Measurements from ENCODE around the gene MUC5AC.
"Not testable (repeated sequence)": the region's sequence is repeated elsewhere in the genome, so short reads cannot be mapped to it uniquely, and the experiment has no call there.

The MUC5AC gene

GRCh38 chr11:1179641-1180040, 21.9 kb downstream of the MUC5AC start:
- H3K9me3 ChIP-seq (ENCODE audit: control insufficient read depth in 1 of 2, low read length in 2 of 2), result no peaks in the 10 kb centered on the region
- no peaks in the 10 kb centered on the region for H3K4me1 ChIP-seq (ENCODE audit: control insufficient read depth in 1 of 2, insufficient read depth in 2 of 2, low read length in 2 of 2)
- no peak overlapping the region for H3K9ac ChIP-seq (ENCODE audit: low read depth in 1 of 2, low read length in 2 of 2)
- H3K27me3 ChIP-seq (ENCODE audit: control insufficient read depth in 1 of 2, insufficient read depth in 2 of 2, low read length in 2 of 2), result no peaks in the 10 kb centered on the region
- H3K4me3 ChIP-seq (ENCODE audit: low read depth in 1 of 2, low read length in 2 of 2), result no peak overlapping the region
- no peak overlapping the region for H3K27ac ChIP-seq (ENCODE audit: low read depth, low read length)
- H3K36me3 ChIP-seq (ENCODE audit: control insufficient read depth in 1 of 2, insufficient read depth in 2 of 2, low read length in 2 of 2), result no peaks in the 10 kb centered on the region

- no peaks in the 10 kb centered on the region for H3K36me3 ChIP-seq (ENCODE audit: control insufficient read depth in 1 of 2, insufficient read depth in 2 of 2, low read length in 2 of 2)
- H3K27ac ChIP-seq (ENCODE audit: low read depth, low read length), result no peak overlapping the region
- no peaks in the 10 kb centered on the region for H3K9me3 ChIP-seq (ENCODE audit: control insufficient read depth in 1 of 2, low read length in 2 of 2)
- H3K9ac ChIP-seq (ENCODE audit: low read depth in 1 of 2, low read length in 2 of 2), result no peak overlapping the region
- H3K27me3 ChIP-seq (ENCODE audit: control insufficient read depth in 1 of 2, insufficient read depth in 2 of 2, low read length in 2 of 2), result no peaks in the 10 kb centered on the region
- H3K4me1 ChIP-seq (ENCODE audit: control insufficient read depth in 1 of 2, insufficient read depth in 2 of 2, low read length in 2 of 2), result no peaks in the 10 kb centered on the region
- no peak overlapping the region for H3K4me3 ChIP-seq (ENCODE audit: low read depth in 1 of 2, low read length in 2 of 2)
Measured at GRCh38 chr11:1180171-1180570, 22.4 kb downstream of the MUC5AC start.

- Histone ChIP-seq H3K9ac (ENCODE audit: low read depth in 1 of 2, low read length in 2 of 2) (no peak overlapping the region), H3K9me3 (ENCODE audit: control insufficient read depth in 1 of 2, low read length in 2 of 2) (no peaks in the 10 kb centered on the region), H3K27ac (ENCODE audit: low read depth, low read length) (no peak overlapping the region), H3K4me3 (ENCODE audit: low read depth in 1 of 2, low read length in 2 of 2) (no peak overlapping the region), H3K36me3 (ENCODE audit: control insufficient read depth in 1 of 2, insufficient read depth in 2 of 2, low read length in 2 of 2) (no peaks in the 10 kb centered on the region), H3K4me1 (ENCODE audit: control insufficient read depth in 1 of 2, insufficient read depth in 2 of 2, low read length in 2 of 2) (no peaks in the 10 kb centered on the region), H3K27me3 (ENCODE audit: control insufficient read depth in 1 of 2, insufficient read depth in 2 of 2, low read length in 2 of 2) (no peaks in the 10 kb centered on the region)
Measured at GRCh38 chr11:1180947-1181391, 23.2 kb downstream of the MUC5AC start.

- Histone ChIP-seq H3K9ac (ENCODE audit: low read depth in 1 of 2, low read length in 2 of 2) (no peak overlapping the region), H3K4me3 (ENCODE audit: low read depth in 1 of 2, low read length in 2 of 2) (no peak overlapping the region), H3K9me3 (ENCODE audit: control insufficient read depth in 1 of 2, low read length in 2 of 2) (no peaks in the 10 kb centered on the region), H3K36me3 (ENCODE audit: control insufficient read depth in 1 of 2, insufficient read depth in 2 of 2, low read length in 2 of 2) (no peaks in the 10 kb centered on the region), H3K27me3 (ENCODE audit: control insufficient read depth in 1 of 2, insufficient read depth in 2 of 2, low read length in 2 of 2) (no peaks in the 10 kb centered on the region), H3K27ac (ENCODE audit: low read depth, low read length) (no peak overlapping the region), H3K4me1 (ENCODE audit: control insufficient read depth in 1 of 2, insufficient read depth in 2 of 2, low read length in 2 of 2) (no peaks in the 10 kb centered on the region)
Measured at GRCh38 chr11:1181420-1181819, 23.7 kb downstream of the MUC5AC start.

GRCh38 chr11:1181853-1182535, 24.2 kb downstream of the MUC5AC start:
- H3K27me3 ChIP-seq (ENCODE audit: control insufficient read depth in 1 of 2, insufficient read depth in 2 of 2, low read length in 2 of 2), result no peaks in the 10 kb centered on the region
- no peaks in the 10 kb centered on the region for H3K36me3 ChIP-seq (ENCODE audit: control insufficient read depth in 1 of 2, insufficient read depth in 2 of 2, low read length in 2 of 2)
- H3K4me3 ChIP-seq (ENCODE audit: low read depth in 1 of 2, low read length in 2 of 2), result no peak overlapping the region
- no peak overlapping the region for H3K27ac ChIP-seq (ENCODE audit: low read depth, low read length)
- no peak overlapping the region for H3K9ac ChIP-seq (ENCODE audit: low read depth in 1 of 2, low read length in 2 of 2)
- H3K4me1 ChIP-seq (ENCODE audit: control insufficient read depth in 1 of 2, insufficient read depth in 2 of 2, low read length in 2 of 2), result no peaks in the 10 kb centered on the region
- no peaks in the 10 kb centered on the region for H3K9me3 ChIP-seq (ENCODE audit: control insufficient read depth in 1 of 2, low read length in 2 of 2)

GRCh38 chr11:1184139-1184538, 26.4 kb downstream of the MUC5AC start:
- H3K4me3 ChIP-seq (ENCODE audit: low read depth in 1 of 2, low read length in 2 of 2); H3K9me3 ChIP-seq (ENCODE audit: control insufficient read depth in 1 of 2, low read length in 2 of 2); H3K4me1 ChIP-seq (ENCODE audit: control insufficient read depth in 1 of 2, insufficient read depth in 2 of 2, low read length in 2 of 2); H3K36me3 ChIP-seq (ENCODE audit: control insufficient read depth in 1 of 2, insufficient read depth in 2 of 2, low read length in 2 of 2); H3K27ac ChIP-seq (ENCODE audit: low read depth, low read length); H3K9ac ChIP-seq (ENCODE audit: low read depth in 1 of 2, low read length in 2 of 2); H3K27me3 ChIP-seq (ENCODE audit: control insufficient read depth in 1 of 2, insufficient read depth in 2 of 2, low read length in 2 of 2): not testable (repeated sequence)

GRCh38 chr11:1188451-1189130, 30.8 kb downstream of the MUC5AC start:
- not testable (repeated sequence) for H3K9ac ChIP-seq (ENCODE audit: low read depth in 1 of 2, low read length in 2 of 2); H3K27ac ChIP-seq (ENCODE audit: low read depth, low read length); H3K9me3 ChIP-seq (ENCODE audit: control insufficient read depth in 1 of 2, low read length in 2 of 2); H3K36me3 ChIP-seq (ENCODE audit: control insufficient read depth in 1 of 2, insufficient read depth in 2 of 2, low read length in 2 of 2); H3K4me1 ChIP-seq (ENCODE audit: control insufficient read depth in 1 of 2, insufficient read depth in 2 of 2, low read length in 2 of 2); H3K27me3 ChIP-seq (ENCODE audit: control insufficient read depth in 1 of 2, insufficient read depth in 2 of 2, low read length in 2 of 2); H3K4me3 ChIP-seq (ENCODE audit: low read depth in 1 of 2, low read length in 2 of 2)

- not testable (repeated sequence) for H3K36me3 ChIP-seq (ENCODE audit: control insufficient read depth in 1 of 2, insufficient read depth in 2 of 2, low read length in 2 of 2); H3K4me1 ChIP-seq (ENCODE audit: control insufficient read depth in 1 of 2, insufficient read depth in 2 of 2, low read length in 2 of 2); H3K9ac ChIP-seq (ENCODE audit: low read depth in 1 of 2, low read length in 2 of 2); H3K27me3 ChIP-seq (ENCODE audit: control insufficient read depth in 1 of 2, insufficient read depth in 2 of 2, low read length in 2 of 2); H3K9me3 ChIP-seq (ENCODE audit: control insufficient read depth in 1 of 2, low read length in 2 of 2); H3K27ac ChIP-seq (ENCODE audit: low read depth, low read length); H3K4me3 ChIP-seq (ENCODE audit: low read depth in 1 of 2, low read length in 2 of 2)
Measured at GRCh38 chr11:1189816-1190215, 32.1 kb downstream of the MUC5AC start.

GRCh38 chr11:1191786-1192470, 34.2 kb downstream of the MUC5AC start:
- not testable (repeated sequence) for H3K27ac ChIP-seq (ENCODE audit: low read depth, low read length); H3K9ac ChIP-seq (ENCODE audit: low read depth in 1 of 2, low read length in 2 of 2); H3K36me3 ChIP-seq (ENCODE audit: control insufficient read depth in 1 of 2, insufficient read depth in 2 of 2, low read length in 2 of 2); H3K27me3 ChIP-seq (ENCODE audit: control insufficient read depth in 1 of 2, insufficient read depth in 2 of 2, low read length in 2 of 2); H3K4me3 ChIP-seq (ENCODE audit: low read depth in 1 of 2, low read length in 2 of 2); H3K4me1 ChIP-seq (ENCODE audit: control insufficient read depth in 1 of 2, insufficient read depth in 2 of 2, low read length in 2 of 2); H3K9me3 ChIP-seq (ENCODE audit: control insufficient read depth in 1 of 2, low read length in 2 of 2)

- H3K4me3 ChIP-seq (ENCODE audit: low read depth in 1 of 2, low read length in 2 of 2), result no peak overlapping the region
- H3K9me3 ChIP-seq (ENCODE audit: control insufficient read depth in 1 of 2, low read length in 2 of 2), result no peaks in the 10 kb centered on the region
- H3K9ac ChIP-seq (ENCODE audit: low read depth in 1 of 2, low read length in 2 of 2), result no peak overlapping the region
- no peaks in the 10 kb centered on the region for H3K27me3 ChIP-seq (ENCODE audit: control insufficient read depth in 1 of 2, insufficient read depth in 2 of 2, low read length in 2 of 2)
- no peaks in the 10 kb centered on the region for H3K4me1 ChIP-seq (ENCODE audit: control insufficient read depth in 1 of 2, insufficient read depth in 2 of 2, low read length in 2 of 2)
- no peaks in the 10 kb centered on the region for H3K36me3 ChIP-seq (ENCODE audit: control insufficient read depth in 1 of 2, insufficient read depth in 2 of 2, low read length in 2 of 2)
- H3K27ac ChIP-seq (ENCODE audit: low read depth, low read length), result no peak overlapping the region
Measured at GRCh38 chr11:1192741-1193325, 35.1 kb downstream of the MUC5AC start.
